BJ (cell line): ENCODE results near the gene MIER2. TPM values are rescaled to one million over a fixed set of nuclear protein-coding genes. Genes with fewer than 3 reads are reported as not detected.
A peak's percentile ranks its signal among the peaks of the same experiment; 100 is the strongest.

Experiments
- CTCF ChIA-PET: fragments of 350-600 bp; formaldehyde crosslinking; extraction: SDS; loops from one replicate; lab custom pipeline; 2021; ENCODE audit warnings: antibody characterized with exemption, inconsistent platforms; lab: Yijun Ruan, JAX
- POLR2A ChIA-PET: fragments of 300-600 bp; sonication (Branson Sonifier 250); formaldehyde crosslinking; extraction: SDS; loops from one replicate; lab custom pipeline; 2021; ENCODE audit warnings: antibody characterized with exemption; lab: Charles Lee
- DNase-seq: peaks from one replicate; pipeline ENCODE4 v3.0.0-alpha.2; 2011; ENCODE audit warnings: low read depth
- H3K27me3 ChIP-seq: 2 replicates; pipeline ENCODE4 v1.6.0; 2011; ENCODE audit warnings: low read length; ENCODE audit not compliant: control insufficient read depth, insufficient read depth
- H3K36me3 ChIP-seq: 2 replicates; pipeline ENCODE4 v1.5.1; 2011; ENCODE audit warnings: low read length; ENCODE audit not compliant: control insufficient read depth, insufficient read depth
- H3K4me3 ChIP-seq: 2 replicates; pipeline ENCODE4 v1.5.1; 2011; ENCODE audit warnings: low read depth, mild to moderate bottlenecking, control low read depth, low read length
- CTCF ChIP-seq: IDR thresholded peaks from 2 replicates; pipeline ENCODE4 v1.5.1; 2011; ENCODE audit warnings: low read depth, mild to moderate bottlenecking, control low read depth, inconsistent platforms, low read length, moderate library complexity; ENCODE audit not compliant: insufficient read depth
- polyA plus RNA-seq: library from polyadenylated mRNA; depleted of rRNA; stranded (reverse); fragments of >200 nt; gene quantifications from 2 replicates; pipeline ENCODE4 v1.2.3, GENCODE V29; 2011

MIER2 gene
- polyA plus RNA-seq, 1 experiment = 14.8 TPM

DNA sequence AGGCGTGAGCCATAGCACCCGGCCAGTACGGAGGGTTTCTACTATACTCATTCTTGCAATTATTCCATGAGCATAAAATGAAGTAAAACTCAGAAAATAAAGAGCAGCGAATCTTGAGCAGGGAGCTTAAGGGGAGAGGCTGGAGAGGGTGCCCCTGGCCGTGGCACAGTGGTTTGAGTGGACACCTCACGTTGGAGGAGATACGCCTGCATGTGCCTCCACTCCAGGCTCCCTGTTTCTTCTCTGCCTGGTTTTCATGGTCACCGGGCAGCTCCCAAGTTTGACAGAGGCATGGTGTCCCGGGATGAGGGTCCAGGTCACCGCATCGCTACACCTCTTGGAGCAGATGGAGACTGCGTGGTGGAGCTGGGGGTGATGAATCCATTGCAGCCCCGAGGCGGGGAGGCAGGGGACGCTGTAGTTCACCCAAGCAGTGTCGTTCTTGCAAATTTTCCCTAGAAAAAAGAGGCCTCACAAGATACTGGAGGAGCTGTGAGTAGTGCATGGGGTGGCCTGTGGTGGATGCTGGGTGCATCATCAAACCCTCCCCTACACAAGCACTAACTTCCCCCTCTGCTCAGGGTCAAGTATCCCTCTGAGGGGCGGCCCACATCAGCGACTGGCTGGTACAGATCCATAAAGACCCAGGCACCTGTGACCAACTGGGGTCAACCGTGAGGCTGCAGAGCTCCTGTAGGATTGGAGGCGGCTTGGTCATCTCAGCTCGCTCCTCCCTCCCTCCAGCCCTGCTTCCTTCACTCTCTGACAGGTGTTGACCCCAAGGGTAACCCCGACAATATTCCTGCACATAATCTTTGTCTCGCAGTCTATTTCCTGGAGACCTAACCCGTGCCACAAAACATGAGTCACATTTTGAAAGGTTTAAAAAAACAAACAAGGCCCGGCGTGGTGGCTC, 3.6 kb upstream of the MIER2 start:
- H3K27me3 ChIP-seq = no peaks in the 10 kb centered on the region
- no peaks in the 10 kb centered on the region for H3K36me3 ChIP-seq
- CTCF ChIA-PET = interaction anchor here (1.3 kb wide), 2 partner anchors 14 to 23 kb away, joined by 3 read pairs; no protein-coding TSS in a partner anchor
- DNase-seq = no peak
- peak; percentile 19; the same call in 1 of the 2 replicates for TF ChIP-seq CTCF
- POLR2A ChIA-PET = no interaction called here
- no peak overlapping the region for H3K4me3 ChIP-seq

DNA sequence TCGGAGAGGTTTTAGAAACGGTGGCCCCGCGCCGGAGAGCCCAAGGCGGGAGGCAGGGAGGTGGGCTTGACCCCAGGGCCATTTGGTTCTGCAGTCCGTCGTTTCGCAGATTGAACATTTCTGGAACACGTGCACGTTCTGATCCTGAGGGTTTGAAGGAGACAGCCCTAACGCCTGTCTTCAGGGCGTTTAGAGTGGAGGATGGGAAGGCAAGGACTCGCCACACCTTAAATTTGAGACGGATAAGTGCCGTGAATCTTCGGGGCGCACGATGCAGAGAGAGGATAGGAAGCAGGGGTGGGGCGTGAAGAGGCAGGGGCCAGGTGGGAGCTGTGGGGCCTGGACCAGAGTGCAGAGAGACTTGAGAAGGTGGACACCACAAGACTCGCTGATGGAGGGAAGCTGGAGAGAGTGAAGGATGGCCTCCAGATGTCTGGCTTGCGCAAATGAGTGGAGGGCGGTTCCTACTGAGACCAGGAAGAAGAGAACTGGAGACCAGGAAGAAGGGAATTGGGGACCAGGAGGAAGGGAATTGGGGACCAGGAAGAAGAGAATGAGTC, 804 bp upstream of the MIER2 start:
- H3K36me3 ChIP-seq = peaks cover 4% of the 10 kb centered on the region; the same call in 1 of the 2 replicates
- TF ChIP-seq CTCF = no peak

GRCh38 chr19:343941-344624, 513 bp downstream of the MIER2 start:
- DNase-seq = no peak
- peak overlapping the region; percentile 59 for H3K4me3 ChIP-seq
- H3K36me3 ChIP-seq = peaks cover 6% of the 10 kb centered on the region
- POLR2A ChIA-PET = interaction anchor here (0.6 kb wide), 1 partner anchor 134 kb away, joined by 3 read pairs; no protein-coding TSS in a partner anchor
- CTCF ChIA-PET = interaction anchor here (0.6 to 1.5 kb wide), 3 partner anchors 48 to 336 kb away, joined by 3 to 7 read pairs (median 3); no protein-coding TSS in a partner anchor
- H3K27me3 ChIP-seq = no peaks in the 10 kb centered on the region
- no peak for TF ChIP-seq CTCF

More for the DNA sequence above, 804 bp upstream of the MIER2 start:
- DNase-seq = no peak
- H3K4me3 ChIP-seq = no peak overlapping the region
- no peaks in the 10 kb centered on the region for H3K27me3 ChIP-seq
- CTCF ChIA-PET = no interaction called here
- POLR2A ChIA-PET = no interaction called here

GRCh38 chr19:343451-343931, 1.1 kb downstream of the MIER2 start:
- peaks cover 6% of the 10 kb centered on the region for H3K36me3 ChIP-seq
- POLR2A ChIA-PET = no interaction called here
- TF ChIP-seq CTCF = no peak
- DNase-seq = no peak
- CTCF ChIA-PET = interaction anchor here (0.6 to 1.5 kb wide), 5 partner anchors 11 to 337 kb away, joined by 3 to 7 read pairs (median 3); no protein-coding TSS in a partner anchor
- H3K27me3 ChIP-seq = no peaks in the 10 kb centered on the region
- H3K4me3 ChIP-seq = peak overlapping the region; percentile 59
